T-helper 1 cell (primary cell): ENCODE results near the gene AKAP8L.

Experiments
- DNase-seq, 5 donors: peaks; one replicate each; pipeline ENCODE4 v3.0.0-alpha.2; 2012 to 2020

AKAP8L gene

GRCh38 chr19:15448778-15449619 is 30.2 kb upstream of the AKAP8L start:
- DNase-seq: no peak

- no peak for DNase-seq
These were observed 29.4 kb upstream of the AKAP8L start for GRCh38 chr19:15448044-15448777.

GRCh38 chr19:15447057-15447456 is 28.3 kb upstream of the AKAP8L start:
- no peak for DNase-seq

- no peak for DNase-seq
These were observed 27.1 kb upstream of the AKAP8L start for GRCh38 chr19:15445807-15446376.

GRCh38 chr19:15445227-15445605 is 26.4 kb upstream of the AKAP8L start:
- DNase-seq: no peak

GRCh38 chr19:15444505-15445226 is 25.9 kb upstream of the AKAP8L start:
- DNase-seq: no peak

- no peak for DNase-seq
These were observed 25.1 kb upstream of the AKAP8L start for GRCh38 chr19:15443838-15444237.

- DNase-seq: no peak
These were observed 24.5 kb upstream of the AKAP8L start for GRCh38 chr19:15443325-15443724.

GRCh38 chr19:15442142-15442920 is 23.5 kb upstream of the AKAP8L start:
- DNase-seq: no peak

- DNase-seq: no peak
These were observed 22.5 kb upstream of the AKAP8L start for GRCh38 chr19:15441317-15441716.

GRCh38 chr19:15439821-15440641 is 21.2 kb upstream of the AKAP8L start:
- no peak for DNase-seq

- no peak for DNase-seq
These were observed 20.5 kb upstream of the AKAP8L start for GRCh38 chr19:15439078-15439799.

GRCh38 chr19:15438577-15438976 is 19.8 kb upstream of the AKAP8L start:
- no peak for DNase-seq

- DNase-seq: no peak
These were observed 19.3 kb upstream of the AKAP8L start for GRCh38 chr19:15438124-15438496.

- DNase-seq: no peak
These were observed 18.8 kb upstream of the AKAP8L start for GRCh38 chr19:15437355-15438123.

GRCh38 chr19:15436826-15437110 is 18.0 kb upstream of the AKAP8L start:
- DNase-seq: no peak

GRCh38 chr19:15436012-15436825 is 17.4 kb upstream of the AKAP8L start:
- DNase-seq: no peak

- no peak for DNase-seq
These were observed 14.8 kb upstream of the AKAP8L start for GRCh38 chr19:15433519-15434069.
